Measurements from ENCODE around the gene FLOT1.

The FLOT1 gene

GRCh38 chr6:30720738-30721197, 21.7 kb downstream of the FLOT1 start (continued):
- no peak for TF ChIP-seq ZNF148 (tag by site-specific recombination; IDR thresholded peaks at IDR 0.05; ENCODE audit: borderline replicate concordance)
- no peak; the same call in 1 of the 2 replicates for TF ChIP-seq ZNF843 (tag by site-specific recombination; IDR thresholded peaks at IDR 0.05)
- peak; percentile 24; the same call in 1 of the 2 replicates for TF ChIP-seq KLF17 (tag by site-specific recombination; IDR thresholded peaks at IDR 0.05)
- no peak for TF ChIP-seq PBX3 (CRISPR knock-in tag; IDR thresholded peaks at IDR 0.05)
- no peak for TF ChIP-seq ZNF184 (tag by site-specific recombination; IDR thresholded peaks at IDR 0.05)
- no peak for TF ChIP-seq GLIS1 (tag by site-specific recombination; IDR thresholded peaks at IDR 0.05)
- no peak for TF ChIP-seq ZNF645 (tag by site-specific recombination; IDR thresholded peaks at IDR 0.05)
- TF ChIP-seq HIC1 (tag by site-specific recombination; IDR thresholded peaks at IDR 0.05), result peak; percentile 27; the same call in 1 of the 2 replicates
- TF ChIP-seq ZNF473 (tag by site-specific recombination; IDR thresholded peaks at IDR 0.05), result no peak
- no peak for TF ChIP-seq ZNF701 (tag by site-specific recombination; IDR thresholded peaks at IDR 0.05)
- TF ChIP-seq ZSCAN30 (tag by site-specific recombination; IDR thresholded peaks at IDR 0.05), result 0 out of 2 replicates have a peak, but pooled peaks have one; percentile 5
- TF ChIP-seq ZNF394 (tag by site-specific recombination; IDR thresholded peaks at IDR 0.05; ENCODE audit: borderline replicate concordance), result no peak
- TF ChIP-seq GFI1B (tag by site-specific recombination; IDR thresholded peaks at IDR 0.05), result no peak
- TF ChIP-seq ZNF404 (tag by site-specific recombination; IDR thresholded peaks at IDR 0.05), result no peak
- no peak for TF ChIP-seq PRDM2 (tag by site-specific recombination; IDR thresholded peaks at IDR 0.05; ENCODE audit: borderline replicate concordance)
- TF ChIP-seq ZNF2 (tag by site-specific recombination; IDR thresholded peaks at IDR 0.05), result peak; percentile 18
- peak; percentile 21; the same call in 1 of the 2 replicates for TF ChIP-seq ZNF548 (tag by site-specific recombination; IDR thresholded peaks at IDR 0.05)
- no peak for TF ChIP-seq ZBTB7A (tag by site-specific recombination; IDR thresholded peaks at IDR 0.05; ENCODE audit: low read depth)
- no peak for TF ChIP-seq ZFP69B (tag by site-specific recombination; IDR thresholded peaks at IDR 0.05)
- no peak for TF ChIP-seq EGR2 (tag by site-specific recombination; IDR thresholded peaks at IDR 0.05; ENCODE audit: low read depth)
- TF ChIP-seq ZNF549 (tag by site-specific recombination; IDR thresholded peaks at IDR 0.05), result no peak
- no peak for TF ChIP-seq ZNF501 (tag by site-specific recombination; IDR thresholded peaks at IDR 0.05)
- no peak for TF ChIP-seq ZNF561 (tag by site-specific recombination; IDR thresholded peaks at IDR 0.05; ENCODE audit: borderline replicate concordance)
- no peak for TF ChIP-seq ZNF391 (tag by site-specific recombination; IDR thresholded peaks at IDR 0.05; ENCODE audit: borderline replicate concordance, low read depth)
- no peak for TF ChIP-seq ZNF221 (tag by site-specific recombination; IDR thresholded peaks at IDR 0.05; ENCODE audit: borderline replicate concordance)
- no peak for TF ChIP-seq BCL11A (tag by site-specific recombination; IDR thresholded peaks at IDR 0.05; ENCODE audit: low read depth)
- peak; percentile 65 for TF ChIP-seq SP2 (tag by site-specific recombination; IDR thresholded peaks at IDR 0.05)
